ENCODE data around the gene RAB36. TPM values are rescaled to one million over a fixed set of nuclear protein-coding genes. Genes with fewer than 3 reads are reported as not detected.

Gene RAB36
- total RNA-seq, 1 experiment from 2014 or later, result 1.1 TPM

DNA sequence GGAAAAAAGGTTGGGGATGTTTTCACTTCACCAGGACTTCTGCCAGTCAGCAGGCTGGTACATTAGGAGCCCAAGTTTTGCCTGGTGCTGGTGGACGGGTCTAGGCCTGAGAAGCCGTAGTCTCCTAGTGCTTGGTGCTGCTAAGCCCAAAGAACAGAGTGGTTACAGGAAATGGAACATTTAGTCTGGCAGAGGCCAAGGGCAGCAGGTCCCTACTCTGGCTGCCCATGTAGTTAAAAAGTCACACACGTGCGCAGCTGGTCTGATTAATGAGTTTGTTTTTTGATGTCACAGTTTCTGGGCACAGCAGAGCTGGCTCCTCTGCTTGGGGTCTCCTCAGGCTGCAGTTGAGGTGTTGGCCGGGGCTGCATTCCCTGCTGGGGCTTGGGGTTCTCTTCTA is 55.6 kb downstream of the RAB36 start:
- Histone ChIP-seq H3K36me3 (ENCODE audit: low read depth, low read length) (no peaks in the 10 kb centered on the region; the same call in 1 of the 2 replicates), H4K20me1 (ENCODE audit: low read length) (no peaks in the 10 kb centered on the region)

DNA sequence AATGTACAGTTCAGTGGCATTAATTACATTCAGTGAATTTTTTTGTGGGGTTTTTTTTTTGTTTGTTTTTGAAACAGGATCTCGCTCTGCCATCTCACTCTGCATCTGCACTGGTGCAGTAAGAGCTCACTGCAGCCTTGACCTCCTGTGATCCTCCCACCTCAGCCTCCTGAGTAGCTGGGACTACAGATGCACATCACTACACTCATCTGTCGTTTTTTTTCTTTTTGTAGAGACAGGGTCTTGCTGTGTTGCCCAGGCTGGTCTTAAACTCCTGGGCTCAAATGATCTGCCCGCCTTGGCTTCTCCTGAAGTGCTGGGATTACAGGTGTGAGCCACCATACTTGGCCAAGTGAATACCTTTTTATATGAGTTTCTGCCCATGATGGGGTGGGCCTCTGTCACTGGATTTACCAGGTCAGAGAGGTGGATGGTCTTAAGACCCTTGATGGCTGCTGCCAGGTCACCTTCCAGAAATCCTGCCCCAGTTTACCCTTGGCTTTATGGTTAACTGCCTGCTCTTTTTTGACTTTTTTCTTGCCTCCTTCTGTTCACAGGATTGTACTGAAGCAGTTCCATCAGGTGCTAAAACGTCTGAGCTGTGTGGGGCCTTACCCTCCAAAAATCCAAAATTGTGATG is 57.7 kb downstream of the RAB36 start:
- Histone ChIP-seq H3K9ac (ENCODE audit: low read length) (no peak overlapping the region), H3K27me3 (ENCODE audit: low read length) (no peaks in the 10 kb centered on the region), H3K79me2 (ENCODE audit: low read length) (peaks cover 71% of the 10 kb centered on the region), H2AFZ (ENCODE audit: low read length) (no peak overlapping the region), H3K36me3 (ENCODE audit: low read depth, low read length) (no peaks in the 10 kb centered on the region; the same call in 1 of the 2 replicates), H4K20me1 (ENCODE audit: low read length) (no peaks in the 10 kb centered on the region), H3K4me1 (ENCODE audit: insufficient read depth, low read length) (no peaks in the 10 kb centered on the region), H3F3A (ENCODE audit: low read length, unreplicated experiment) (no peaks in the 10 kb centered on the region), H3K9me3 (ENCODE audit: low read length) (no peaks in the 10 kb centered on the region), H3K4me2 (ENCODE audit: low read length) (no peak overlapping the region), H3K4me3 (ENCODE audit: low read length) (no peak overlapping the region), H3K27ac (ENCODE audit: low read length) (no peak overlapping the region), H3K9me2 (replicated peaks; ENCODE audit: low read length) (no peaks in the 10 kb centered on the region)
- BruUV-seq (replicated peaks), result no TSS peak
- TF ChIP-seq EZH2 (IDR thresholded peaks at IDR 0.05; ENCODE audit: low read length, unreplicated experiment) (no peak), EZH2phosphoT487 (IDR thresholded peaks at IDR 0.05; ENCODE audit: borderline replicate concordance, low read length) (no peak)
- TF ChIP-seq, protein P1, sequence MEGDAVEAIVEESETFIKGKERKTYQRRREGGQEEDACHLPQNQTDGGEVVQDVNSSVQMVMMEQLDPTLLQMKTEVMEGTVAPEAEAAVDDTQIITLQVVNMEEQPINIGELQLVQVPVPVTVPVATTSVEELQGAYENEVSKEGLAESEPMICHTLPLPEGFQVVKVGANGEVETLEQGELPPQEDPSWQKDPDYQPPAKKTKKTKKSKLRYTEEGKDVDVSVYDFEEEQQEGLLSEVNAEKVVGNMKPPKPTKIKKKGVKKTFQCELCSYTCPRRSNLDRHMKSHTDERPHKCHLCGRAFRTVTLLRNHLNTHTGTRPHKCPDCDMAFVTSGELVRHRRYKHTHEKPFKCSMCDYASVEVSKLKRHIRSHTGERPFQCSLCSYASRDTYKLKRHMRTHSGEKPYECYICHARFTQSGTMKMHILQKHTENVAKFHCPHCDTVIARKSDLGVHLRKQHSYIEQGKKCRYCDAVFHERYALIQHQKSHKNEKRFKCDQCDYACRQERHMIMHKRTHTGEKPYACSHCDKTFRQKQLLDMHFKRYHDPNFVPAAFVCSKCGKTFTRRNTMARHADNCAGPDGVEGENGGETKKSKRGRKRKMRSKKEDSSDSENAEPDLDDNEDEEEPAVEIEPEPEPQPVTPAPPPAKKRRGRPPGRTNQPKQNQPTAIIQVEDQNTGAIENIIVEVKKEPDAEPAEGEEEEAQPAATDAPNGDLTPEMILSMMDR (conservative IDR thresholded peaks at IDR 0.05; ENCODE audit: low read depth, low read length), result no peak
- DNase-seq, result no peak
- ATAC-seq, result no peak
- ChIA-PET CTCF (no interaction called here), POLR2A (ENCODE audit: unreplicated experiment) (interaction anchor here (0.6 kb wide), 1 partner anchor 47 kb away, joined by 15 read pairs; no protein-coding TSS in a partner anchor)
- intact Hi-C loops (cut with micrococcal nuclease), result no loop called here

More for the DNA sequence above, 55.6 kb downstream of the RAB36 start:
- Histone ChIP-seq H3K9me2 (replicated peaks; ENCODE audit: low read length) (no peaks in the 10 kb centered on the region), H3K4me2 (ENCODE audit: low read length) (no peak overlapping the region), H3K27ac (ENCODE audit: low read length) (no peak overlapping the region), H3K27me3 (ENCODE audit: low read length) (no peaks in the 10 kb centered on the region), H2AFZ (ENCODE audit: low read length) (no peak overlapping the region), H3K4me1 (ENCODE audit: insufficient read depth, low read length) (no peaks in the 10 kb centered on the region), H3K79me2 (ENCODE audit: low read length) (peaks cover 79% of the 10 kb centered on the region), H3F3A (ENCODE audit: low read length, unreplicated experiment) (no peaks in the 10 kb centered on the region), H3K4me3 (ENCODE audit: low read length) (no peak overlapping the region), H3K9me3 (ENCODE audit: low read length) (no peaks in the 10 kb centered on the region), H3K9ac (ENCODE audit: low read length) (no peak overlapping the region)
- intact Hi-C loops (cut with micrococcal nuclease), result no loop called here
- ATAC-seq (no peak), DNase-seq (no peak)
- BruUV-seq (replicated peaks), result no TSS peak
- ChIA-PET POLR2A (ENCODE audit: unreplicated experiment) (no interaction called here), CTCF (no interaction called here)
- no peak for TF ChIP-seq EZH2 (IDR thresholded peaks at IDR 0.05; ENCODE audit: low read length, unreplicated experiment)
- TF ChIP-seq, protein P1 (conservative IDR thresholded peaks at IDR 0.05; ENCODE audit: low read depth, low read length), result no peak
- TF ChIP-seq EZH2phosphoT487 (IDR thresholded peaks at IDR 0.05; ENCODE audit: borderline replicate concordance, low read length), result no peak

DNA sequence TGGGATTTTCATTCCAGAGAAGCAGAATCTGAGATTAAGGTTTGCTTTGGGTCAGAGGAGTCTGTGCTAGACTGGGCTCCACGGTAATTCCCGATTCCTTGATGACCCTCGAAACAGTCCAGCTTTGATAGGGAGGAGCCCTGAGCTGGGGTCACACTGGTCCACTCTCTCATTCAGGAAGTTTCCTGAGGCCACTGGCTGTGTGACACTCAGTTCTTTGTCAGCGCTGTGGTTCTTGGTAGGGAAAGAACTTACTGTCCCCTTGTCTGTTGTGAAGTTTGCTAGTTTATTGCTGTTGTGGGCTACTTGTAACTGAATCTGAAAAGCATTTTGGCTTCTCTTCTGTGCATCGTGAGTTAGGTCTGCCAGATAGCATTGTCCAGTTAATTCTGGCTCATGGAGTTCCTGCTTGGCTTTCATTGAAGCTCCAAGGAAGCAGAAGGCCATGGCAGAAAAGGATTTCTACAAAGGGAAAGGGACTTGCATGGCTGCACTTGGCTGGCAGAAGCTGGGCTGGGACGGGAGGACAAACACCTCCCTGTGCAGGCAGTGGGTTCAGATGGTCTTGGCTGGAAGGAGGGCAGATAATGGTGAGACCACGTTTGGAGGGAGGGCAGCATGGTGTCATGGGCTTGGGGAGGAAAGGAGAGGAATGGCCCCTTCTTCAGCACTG is 58.3 kb downstream of the RAB36 start:
- intact Hi-C loops (cut with micrococcal nuclease), result no loop called here
- H3K36me3 ChIP-seq (ENCODE audit: low read depth, low read length), result no peaks in the 10 kb centered on the region; the same call in 1 of the 2 replicates
- TF ChIP-seq, protein P1 (conservative IDR thresholded peaks at IDR 0.05; ENCODE audit: low read depth, low read length), result no peak
- no peak for TF ChIP-seq EZH2phosphoT487 (IDR thresholded peaks at IDR 0.05; ENCODE audit: borderline replicate concordance, low read length)
- TF ChIP-seq EZH2 (IDR thresholded peaks at IDR 0.05; ENCODE audit: low read length, unreplicated experiment), result no peak
- H3K79me2 ChIP-seq (ENCODE audit: low read length), result peaks cover 65% of the 10 kb centered on the region
- ATAC-seq (no peak), DNase-seq (no peak)
- CTCF ChIA-PET, result no interaction called here
- no TSS peak for BruUV-seq (replicated peaks)
- no peaks in the 10 kb centered on the region for H3K9me3 ChIP-seq (ENCODE audit: low read length)
- H3K27ac ChIP-seq (ENCODE audit: low read length), result no peak overlapping the region
- no peaks in the 10 kb centered on the region for H3K9me2 ChIP-seq (replicated peaks; ENCODE audit: low read length)
- no peaks in the 10 kb centered on the region for H3K27me3 ChIP-seq (ENCODE audit: low read length)
- H3K4me1 ChIP-seq (ENCODE audit: insufficient read depth, low read length), result no peaks in the 10 kb centered on the region
- no peak overlapping the region for H3K4me3 ChIP-seq (ENCODE audit: low read length)
- H2AFZ ChIP-seq (ENCODE audit: low read length), result no peak overlapping the region
- no peaks in the 10 kb centered on the region for H3F3A ChIP-seq (ENCODE audit: low read length, unreplicated experiment)
- no peaks in the 10 kb centered on the region for H4K20me1 ChIP-seq (ENCODE audit: low read length)
- H3K9ac ChIP-seq (ENCODE audit: low read length), result no peak overlapping the region
- POLR2A ChIA-PET (ENCODE audit: unreplicated experiment), result no interaction called here
- H3K4me2 ChIP-seq (ENCODE audit: low read length), result no peak overlapping the region

Measured in PC-3 (cell line).